PFSK-1 (cell line): ENCODE results near the gene TLE2.

Experiments used
- FOXP2 ChIP-seq: optimal IDR thresholded peaks from 2 replicates; pipeline ENCODE3; 2011; ENCODE audit warnings: borderline replicate concordance, control low read depth, inconsistent platforms; ENCODE audit not compliant: insufficient read depth; ENCODE audit errors: extremely low read length, extremely low read depth
- POLR2AphosphoS5 ChIP-seq: IDR thresholded peaks from 2 replicates; pipeline ENCODE4 v1.6.1; 2012; ENCODE audit warnings: low read depth, mild to moderate bottlenecking, control low read depth, low read length, moderate library complexity
- REST ChIP-seq, 2 experiments: IDR thresholded peaks; 2 replicates each; pipeline versions ENCODE4 v1.6.1 to v1.8.0; 2011 to 2012; ENCODE audit warnings: low read depth in 2 of 2, low read length in 2 of 2, control low read depth in 1 of 2, inconsistent platforms in 1 of 2, mild to moderate bottlenecking in 1 of 2, moderate library complexity in 1 of 2; ENCODE audit not compliant: insufficient read depth in 1 of 2
- SIN3A ChIP-seq: IDR thresholded peaks from 2 replicates; pipeline ENCODE4 v1.6.1; 2012; ENCODE audit warnings: mild to moderate bottlenecking, low read length, moderate library complexity, borderline replicate concordance; ENCODE audit not compliant: insufficient read depth
- TAF1 ChIP-seq: IDR thresholded peaks from 2 replicates; pipeline ENCODE4 v1.6.1; 2012; ENCODE audit warnings: low read length, control low read depth, borderline replicate concordance; ENCODE audit not compliant: insufficient read depth

The TLE2 gene

GRCh38 chr19:3008994-3009393 is 20.1 kb downstream of the TLE2 start:
- TF ChIP-seq POLR2AphosphoS5: no peak
- no peak for TF ChIP-seq SIN3A
- no peak for TF ChIP-seq TAF1
- TF ChIP-seq FOXP2: no peak
- no peak for TF ChIP-seq REST (IDR thresholded peaks at IDR 0.05; ENCODE audit: insufficient read depth in 1 of 2, low read depth in 2 of 2, low read length in 2 of 2)

- no peak for TF ChIP-seq REST (IDR thresholded peaks at IDR 0.05; ENCODE audit: insufficient read depth in 1 of 2, low read depth in 2 of 2, low read length in 2 of 2)
- no peak for TF ChIP-seq FOXP2
- TF ChIP-seq TAF1: no peak
- no peak for TF ChIP-seq POLR2AphosphoS5
- no peak for TF ChIP-seq SIN3A
Measured at GRCh38 chr19:3007975-3008374, 21.1 kb downstream of the TLE2 start.

GRCh38 chr19:3006075-3006767 is 22.9 kb downstream of the TLE2 start:
- TF ChIP-seq POLR2AphosphoS5: no peak
- no peak for TF ChIP-seq SIN3A
- TF ChIP-seq TAF1: no peak
- TF ChIP-seq REST (IDR thresholded peaks at IDR 0.05; ENCODE audit: insufficient read depth in 1 of 2, low read depth in 2 of 2, low read length in 2 of 2): no peak
- no peak for TF ChIP-seq FOXP2

- TF ChIP-seq TAF1 (no peak), POLR2AphosphoS5 (no peak), REST (IDR thresholded peaks at IDR 0.05; ENCODE audit: insufficient read depth in 1 of 2, low read depth in 2 of 2, low read length in 2 of 2) (no peak)
Measured at GRCh38 chr19:3005345-3005744, 23.7 kb downstream of the TLE2 start.

GRCh38 chr19:3004522-3004921 is 24.6 kb downstream of the TLE2 start:
- TF ChIP-seq REST (IDR thresholded peaks at IDR 0.05; ENCODE audit: insufficient read depth in 1 of 2, low read depth in 2 of 2, low read length in 2 of 2) (no peak), POLR2AphosphoS5 (no peak), TAF1 (no peak), FOXP2 (no peak), SIN3A (no peak)
